GM12891 (cell line): ENCODE data around the gene TULP1.

Source experiments
- POLR2A ChIP-seq: IDR thresholded peaks from 2 replicates; pipeline ENCODE4 v1.6.1; 2011; ENCODE audit warnings: low read depth, low read length, control low read depth
- POLR2AphosphoS5 ChIP-seq: IDR thresholded peaks from 2 replicates; pipeline ENCODE4 v1.6.1; 2011; ENCODE audit warnings: low read depth, low read length, control low read depth
- POU2F2 ChIP-seq: IDR thresholded peaks from 2 replicates; pipeline ENCODE4 v1.6.1; 2011; ENCODE audit warnings: low read depth, mild to moderate bottlenecking, control low read depth, low read length, moderate library complexity

- TF ChIP-seq POU2F2 (no peak), POLR2A (no peak), POLR2AphosphoS5 (no peak)
Observed at GRCh38 chr6:35468980-35469750, 43.5 kb downstream of the TULP1 start.
